ENCODE data around the gene CRYBB3.
"Not testable (repeated sequence)": the region's sequence is repeated elsewhere in the genome, so short reads cannot be mapped to it uniquely, and the experiment has no call there.

GRCh38 chr22:25178869-25179631 lies 20.6 kb upstream of the CRYBB3 start:
- TF ChIP-seq, protein P1, sequence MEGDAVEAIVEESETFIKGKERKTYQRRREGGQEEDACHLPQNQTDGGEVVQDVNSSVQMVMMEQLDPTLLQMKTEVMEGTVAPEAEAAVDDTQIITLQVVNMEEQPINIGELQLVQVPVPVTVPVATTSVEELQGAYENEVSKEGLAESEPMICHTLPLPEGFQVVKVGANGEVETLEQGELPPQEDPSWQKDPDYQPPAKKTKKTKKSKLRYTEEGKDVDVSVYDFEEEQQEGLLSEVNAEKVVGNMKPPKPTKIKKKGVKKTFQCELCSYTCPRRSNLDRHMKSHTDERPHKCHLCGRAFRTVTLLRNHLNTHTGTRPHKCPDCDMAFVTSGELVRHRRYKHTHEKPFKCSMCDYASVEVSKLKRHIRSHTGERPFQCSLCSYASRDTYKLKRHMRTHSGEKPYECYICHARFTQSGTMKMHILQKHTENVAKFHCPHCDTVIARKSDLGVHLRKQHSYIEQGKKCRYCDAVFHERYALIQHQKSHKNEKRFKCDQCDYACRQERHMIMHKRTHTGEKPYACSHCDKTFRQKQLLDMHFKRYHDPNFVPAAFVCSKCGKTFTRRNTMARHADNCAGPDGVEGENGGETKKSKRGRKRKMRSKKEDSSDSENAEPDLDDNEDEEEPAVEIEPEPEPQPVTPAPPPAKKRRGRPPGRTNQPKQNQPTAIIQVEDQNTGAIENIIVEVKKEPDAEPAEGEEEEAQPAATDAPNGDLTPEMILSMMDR (IDR thresholded peaks at IDR 0.05): not testable (repeated sequence)
- not testable (repeated sequence) for TF ChIP-seq POLR2AphosphoS5 (IDR thresholded peaks at IDR 0.05)
